ENCODE measurements around the gene MAGED2.
"Not testable (repeated sequence)": the region's sequence is repeated elsewhere in the genome, so short reads cannot be mapped to it uniquely, and the experiment has no call there.

The MAGED2 gene

GRCh38 chrX:54819201-54819600 lies 11.7 kb downstream of the MAGED2 start:
- no peak for DNase-seq

- DNase-seq: no peak
Observed at GRCh38 chrX:54820737-54821136, 13.2 kb downstream of the MAGED2 start.

DNA sequence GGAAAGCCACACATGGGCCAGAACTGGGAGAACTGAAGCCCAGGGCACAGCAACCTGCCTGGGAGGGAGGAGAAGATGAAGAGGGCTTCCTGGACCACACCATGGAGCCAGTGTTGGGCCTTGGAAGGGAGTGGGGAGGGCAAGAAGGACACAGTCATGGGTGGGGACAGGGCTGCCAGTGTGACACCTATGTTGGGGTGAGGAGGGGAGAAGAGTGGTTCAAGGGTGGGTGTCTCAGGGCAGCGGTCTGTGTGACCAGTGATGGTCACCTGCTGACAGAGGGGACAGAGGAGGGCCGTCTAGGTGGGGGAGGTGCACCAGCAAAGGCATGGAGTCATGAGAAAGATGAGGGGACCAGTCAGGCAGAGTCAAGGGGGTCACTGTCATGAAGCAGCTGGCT lies 13.8 kb downstream of the MAGED2 start:
- no peak for DNase-seq

- DNase-seq: no peak
Observed at GRCh38 chrX:54824195-54824594, 16.6 kb downstream of the MAGED2 start.

- no peak for DNase-seq
Observed at GRCh38 chrX:54824722-54825121, 17.2 kb downstream of the MAGED2 start.

GRCh38 chrX:54825716-54826438 lies 18.3 kb downstream of the MAGED2 start:
- DNase-seq: peak; percentile 7

DNA sequence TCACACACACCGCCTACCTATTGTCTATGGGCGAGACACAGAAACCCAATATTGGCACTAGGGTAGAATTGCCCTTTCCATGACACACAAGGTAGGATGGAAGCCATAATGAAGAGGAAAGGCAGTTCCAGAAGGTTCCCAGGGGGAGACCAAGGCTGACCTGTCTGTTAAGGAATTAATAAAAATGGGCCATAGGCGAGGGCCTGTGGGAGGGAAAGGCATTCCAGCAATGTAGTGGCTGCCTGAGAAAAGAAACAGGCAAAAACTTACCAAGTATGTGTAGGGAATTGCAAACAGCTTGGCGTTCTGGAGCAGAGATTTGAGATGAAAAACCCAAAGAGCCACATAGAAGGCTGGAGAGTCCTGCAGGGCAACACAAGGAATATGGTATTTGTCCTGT lies 19.1 kb downstream of the MAGED2 start:
- no peak for DNase-seq

- no peak for DNase-seq
Observed at GRCh38 chrX:54838583-54838982, 31.0 kb downstream of the MAGED2 start.

DNA sequence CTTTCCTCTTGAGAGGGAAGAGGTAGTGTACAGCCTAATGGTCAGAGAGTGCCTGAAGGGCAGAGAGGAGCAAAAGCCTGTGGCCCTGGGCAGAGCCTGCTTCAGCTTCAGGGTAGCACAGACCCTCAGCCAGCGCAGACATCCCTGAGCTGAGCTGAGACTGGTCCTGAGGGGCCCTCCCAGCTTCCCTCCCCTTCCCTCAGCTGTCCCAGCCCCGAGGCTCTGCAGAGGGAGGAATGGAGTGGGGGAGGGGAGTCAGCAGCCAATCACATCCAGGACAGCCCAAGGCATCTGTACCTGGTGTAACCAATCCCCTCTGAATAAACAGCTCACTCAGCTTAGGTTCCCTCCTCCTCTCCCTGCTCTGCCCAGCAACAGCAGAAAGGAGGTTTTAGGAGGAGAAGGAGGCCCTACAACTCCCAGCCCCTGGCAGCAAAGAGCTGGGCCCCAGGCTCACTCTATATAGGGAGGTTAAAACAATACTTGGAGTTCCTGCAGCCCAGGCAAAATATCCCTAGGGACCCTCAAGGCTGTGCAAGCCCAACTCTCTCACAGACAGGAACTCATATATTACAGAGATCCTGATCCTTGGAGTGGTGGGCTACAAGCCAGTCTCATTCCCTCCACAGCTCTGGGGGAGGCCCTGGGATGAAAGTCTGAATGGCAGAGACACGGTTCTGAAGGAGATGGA lies 33.8 kb downstream of the MAGED2 start:
- DNase-seq: not testable (repeated sequence)

- no peak for DNase-seq
Observed at GRCh38 chrX:54842607-54843006, 35.1 kb downstream of the MAGED2 start.

DNA sequence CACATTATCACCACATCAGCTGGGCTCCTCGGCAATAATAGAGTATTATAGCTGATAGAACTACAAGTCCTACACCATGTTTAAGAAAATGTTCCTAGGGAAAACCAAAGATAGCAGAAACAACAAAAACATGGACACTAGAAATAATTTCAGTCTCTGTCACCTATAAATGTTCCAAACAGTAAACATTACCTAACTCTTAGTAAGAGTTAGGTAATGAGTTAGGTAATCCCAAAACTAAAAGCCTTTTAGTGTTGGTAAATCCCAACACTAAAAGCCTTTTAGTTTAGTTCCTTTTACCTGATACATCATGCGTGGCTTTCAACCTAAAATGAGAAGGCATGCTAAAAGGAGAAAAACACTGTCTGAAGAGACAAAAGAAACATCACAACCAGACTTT lies 35.5 kb downstream of the MAGED2 start:
- DNase-seq: no peak

DNA sequence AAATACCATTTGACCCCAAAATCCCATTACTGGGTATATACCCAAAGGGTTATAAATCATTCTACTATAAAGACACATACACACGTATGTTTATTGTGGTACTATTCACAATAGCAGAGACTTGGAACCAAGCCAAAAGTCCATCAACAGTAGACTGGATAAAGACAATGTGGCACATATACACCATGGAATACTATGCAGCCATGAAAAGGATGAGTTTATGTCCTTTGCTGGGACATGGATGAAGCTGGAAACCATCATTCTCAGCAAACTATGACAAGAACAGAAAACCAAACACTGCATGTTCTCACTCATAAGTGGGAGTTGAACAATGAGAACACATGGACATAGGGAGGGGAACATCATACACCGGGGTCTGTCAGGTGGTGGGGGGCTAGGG lies 40.2 kb downstream of the MAGED2 start:
- DNase-seq: not testable (repeated sequence)

- DNase-seq: peak; percentile 40
Observed at GRCh38 chrX:54865208-54865607, 57.7 kb downstream of the MAGED2 start.
